Measurements from ENCODE around the gene CPED1.
A peak's percentile ranks its signal among the peaks of the same experiment; 100 is the strongest.
"Not testable (repeated sequence)": the region's sequence is repeated elsewhere in the genome, so short reads cannot be mapped to it uniquely, and the experiment has no call there.

Gene CPED1

GRCh38 chr7:121071662-121072061 is 83.2 kb downstream of the CPED1 start:
- no peak for DNase-seq (ENCODE audit: low read depth)
- no peak for TF ChIP-seq CTCF (IDR thresholded peaks at IDR 0.05; ENCODE audit: low read length, missing control alignments)
- no peak overlapping the region for H3K4me3 ChIP-seq (replicated peaks; ENCODE audit: low read depth, low read length)

GRCh38 chr7:121072826-121073225 is 84.3 kb downstream of the CPED1 start:
- no peak overlapping the region for H3K4me3 ChIP-seq (replicated peaks; ENCODE audit: low read depth, low read length)
- DNase-seq (ENCODE audit: low read depth) = no peak
- no peak for TF ChIP-seq CTCF (IDR thresholded peaks at IDR 0.05; ENCODE audit: low read length, missing control alignments)

DNA sequence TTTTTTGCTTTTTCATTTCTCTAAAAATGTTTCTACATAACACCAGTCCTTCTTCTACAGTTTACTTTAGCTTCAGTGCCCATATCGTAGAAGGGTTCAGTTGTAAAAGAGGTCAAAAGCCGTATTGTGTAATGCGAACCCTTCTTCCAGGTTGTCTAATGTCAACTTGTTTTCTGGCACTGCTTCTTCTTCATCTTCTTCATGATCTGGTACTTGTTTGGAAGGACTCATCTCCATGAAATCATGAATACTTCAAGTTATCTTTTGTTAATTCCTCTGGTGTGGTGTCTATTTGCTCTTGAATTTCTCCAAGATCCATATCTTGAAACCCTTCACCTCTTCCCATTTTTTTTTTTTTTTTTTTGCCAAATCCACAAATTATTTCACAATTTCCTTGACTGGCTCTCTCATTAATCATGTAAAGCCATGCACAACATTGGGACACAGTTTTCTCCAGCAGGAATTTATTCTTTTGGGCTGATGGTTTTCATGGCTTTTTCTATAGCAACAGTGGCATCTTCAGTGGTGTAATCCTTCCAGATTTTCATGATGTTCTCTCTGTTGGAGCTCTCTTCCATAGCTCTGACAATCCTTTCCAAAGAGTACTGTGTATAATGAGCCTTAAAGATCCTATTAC is 85.1 kb downstream of the CPED1 start:
- TF ChIP-seq CTCF (IDR thresholded peaks at IDR 0.05; ENCODE audit: low read length, missing control alignments) = no peak
- H3K4me3 ChIP-seq (replicated peaks; ENCODE audit: low read depth, low read length) = no peak overlapping the region
- DNase-seq (ENCODE audit: low read depth) = peak; percentile 20

- not testable (repeated sequence) for H3K4me3 ChIP-seq (replicated peaks; ENCODE audit: low read depth, low read length); DNase-seq (ENCODE audit: low read depth)
Measured at GRCh38 chr7:121075424-121075841, 86.9 kb downstream of the CPED1 start.

GRCh38 chr7:121075952-121076349 is 87.4 kb downstream of the CPED1 start:
- no peak for DNase-seq (ENCODE audit: low read depth)
- TF ChIP-seq CTCF (IDR thresholded peaks at IDR 0.05; ENCODE audit: low read length, missing control alignments) = no peak
- no peak overlapping the region for H3K4me3 ChIP-seq (replicated peaks; ENCODE audit: low read depth, low read length)

GRCh38 chr7:121076350-121077164 is 88.0 kb downstream of the CPED1 start:
- DNase-seq (ENCODE audit: low read depth) = peak; percentile 72
- no peak for TF ChIP-seq CTCF (IDR thresholded peaks at IDR 0.05; ENCODE audit: low read length, missing control alignments)
- H3K4me3 ChIP-seq (replicated peaks; ENCODE audit: low read depth, low read length) = no peak overlapping the region

DNA sequence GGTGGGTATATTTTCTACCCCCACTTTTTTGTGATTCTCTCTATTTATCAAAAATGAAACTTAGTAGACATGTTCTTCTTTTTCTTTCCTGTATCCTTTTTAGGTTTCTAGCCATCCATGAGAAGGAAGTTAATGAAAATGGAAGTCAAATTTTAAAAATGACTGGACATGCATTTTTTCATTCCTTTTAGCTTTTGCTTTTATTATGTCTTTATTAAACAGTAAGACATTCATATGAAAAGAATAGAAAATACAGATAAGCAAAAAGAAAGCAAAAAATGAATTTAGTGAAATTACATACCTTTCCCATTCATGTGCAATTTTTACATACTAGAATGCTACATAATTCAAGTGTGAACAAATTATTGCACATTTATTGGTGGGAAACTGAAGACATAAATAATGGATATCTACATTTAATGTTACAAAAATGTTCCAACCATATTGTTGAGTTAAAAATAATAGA is 88.7 kb downstream of the CPED1 start:
- no peak overlapping the region for H3K4me3 ChIP-seq (replicated peaks; ENCODE audit: low read depth, low read length)
- DNase-seq (ENCODE audit: low read depth) = no peak
- TF ChIP-seq CTCF (IDR thresholded peaks at IDR 0.05; ENCODE audit: low read length, missing control alignments) = no peak

Data from fibroblast of pulmonary artery (primary cell).